Urothelium cell line (cell line): ENCODE measurements around the gene ADGRD2.

ENCODE experiments used
- DNase-seq: peaks from one replicate; pipeline ENCODE4 v3.0.0; 2011; ENCODE audit warnings: low spot score, mixed read lengths
- FAIRE-seq: peaks from 2 replicates; lab custom pipeline; 2011; peaks lifted over from hg19 to GRCh38; lab: Jason Lieb, UNC

Gene ADGRD2

DNA sequence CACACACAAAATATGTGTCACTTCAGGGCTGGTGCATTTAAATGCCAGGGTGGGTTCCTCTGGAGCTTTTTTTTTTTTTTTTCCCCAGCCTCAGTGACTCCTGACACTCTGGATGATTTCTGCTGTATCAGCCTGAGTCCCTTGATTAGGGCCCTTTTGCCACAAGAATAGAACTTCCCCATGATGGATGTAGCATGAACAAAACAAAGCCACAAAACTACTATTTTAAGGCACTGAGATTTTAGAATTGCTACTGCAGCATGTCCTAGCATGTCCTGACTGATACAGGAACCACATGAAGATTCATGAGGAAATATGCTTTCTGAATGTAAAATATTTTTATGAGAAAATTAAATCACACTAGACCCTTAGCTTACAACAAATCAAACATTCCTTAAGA is 13.9 kb upstream of the ADGRD2 start:
- no peak for FAIRE-seq
- DNase-seq, result no peak

- FAIRE-seq (no peak), DNase-seq (no peak)
These were observed 13.2 kb upstream of the ADGRD2 start for GRCh38 chr9:124437086-124437485.

- FAIRE-seq, result no peak
- DNase-seq, result no peak
These were observed 12.2 kb upstream of the ADGRD2 start for GRCh38 chr9:124438091-124438490.

- DNase-seq (no peak), FAIRE-seq (no peak)
These were observed 11.2 kb upstream of the ADGRD2 start for GRCh38 chr9:124439086-124439485.

GRCh38 chr9:124439686-124440243 is 10.5 kb upstream of the ADGRD2 start:
- no peak for DNase-seq
- no peak for FAIRE-seq

GRCh38 chr9:124440786-124441185 is 9.5 kb upstream of the ADGRD2 start:
- no peak for FAIRE-seq
- no peak for DNase-seq

DNA sequence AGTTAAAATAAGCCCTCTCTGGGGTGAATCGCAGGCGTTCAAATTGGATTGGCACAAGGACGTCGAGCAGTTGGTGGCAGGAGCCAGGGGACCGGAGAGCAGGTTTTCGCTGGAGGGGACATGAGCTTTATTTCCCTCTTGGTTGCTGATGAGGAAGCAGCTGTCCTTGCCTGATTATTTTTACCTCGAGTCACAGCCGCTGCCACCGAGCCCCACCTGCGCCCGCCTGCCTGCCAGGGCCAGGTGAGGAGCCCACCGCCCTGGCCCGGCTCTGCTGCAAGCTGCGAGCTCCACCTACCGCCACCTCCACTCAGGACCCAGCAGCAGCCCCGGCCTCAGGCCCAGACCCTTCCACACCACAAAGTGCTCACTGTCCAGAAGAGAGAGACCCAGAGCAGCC is 9.0 kb upstream of the ADGRD2 start:
- FAIRE-seq, result no peak

DNA sequence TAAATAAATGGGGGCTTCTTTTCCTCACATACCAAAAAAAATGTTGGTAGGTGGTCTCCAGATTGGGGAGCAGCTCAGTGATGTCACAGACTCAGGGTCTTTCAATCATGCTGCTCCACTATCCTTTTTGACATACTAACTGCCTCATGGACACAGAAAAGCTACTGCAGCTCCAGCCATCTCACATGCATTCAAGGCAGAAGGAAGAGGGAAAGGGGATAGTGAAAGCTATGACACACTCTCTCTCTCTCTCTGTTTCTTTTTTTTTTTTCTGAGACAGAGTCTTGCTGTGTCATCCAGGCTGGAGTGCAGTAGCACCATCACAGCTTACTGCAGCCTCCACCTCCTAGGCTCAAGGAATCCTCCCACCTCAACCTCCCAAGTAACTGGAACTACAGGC is 7.9 kb upstream of the ADGRD2 start:
- no peak for DNase-seq
- FAIRE-seq, result no peak

More for the DNA sequence above, 9.0 kb upstream of the ADGRD2 start:
- no peak for DNase-seq

GRCh38 chr9:124442826-124443225 is 7.4 kb upstream of the ADGRD2 start:
- FAIRE-seq, result no peak
- DNase-seq, result no peak

- FAIRE-seq, result no peak
- DNase-seq, result no peak
These were observed 6.6 kb upstream of the ADGRD2 start for GRCh38 chr9:124443625-124444024.

- no peak for DNase-seq
- no peak for FAIRE-seq
These were observed 6.1 kb upstream of the ADGRD2 start for GRCh38 chr9:124444166-124444565.

DNA sequence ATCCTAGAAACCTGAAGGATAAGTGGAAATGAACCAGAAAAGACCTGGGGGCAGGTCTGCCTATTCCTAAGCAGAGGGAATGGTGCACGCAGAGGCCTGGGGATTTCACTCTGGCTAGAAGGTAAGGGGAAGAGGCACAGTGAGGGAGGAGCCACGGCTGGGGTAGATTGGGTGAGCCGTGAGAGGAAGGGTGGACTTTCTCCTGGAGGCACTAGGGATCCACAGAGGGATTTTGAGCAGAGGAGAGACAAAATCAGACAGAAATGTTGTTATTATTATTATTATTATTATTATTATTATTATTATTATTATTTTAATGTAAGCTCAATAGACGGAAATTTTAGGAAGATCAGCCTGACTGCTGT is 3.0 kb upstream of the ADGRD2 start:
- no peak for DNase-seq
- no peak for FAIRE-seq

GRCh38 chr9:124448019-124448418 is 2.2 kb upstream of the ADGRD2 start:
- no peak for DNase-seq
- FAIRE-seq, result no peak

GRCh38 chr9:124449381-124450151 is 685 bp upstream of the ADGRD2 start:
- DNase-seq (no peak), FAIRE-seq (no peak)

- FAIRE-seq (no peak), DNase-seq (no peak)
These were observed 845 bp downstream of the ADGRD2 start for GRCh38 chr9:124450931-124451661.

DNA sequence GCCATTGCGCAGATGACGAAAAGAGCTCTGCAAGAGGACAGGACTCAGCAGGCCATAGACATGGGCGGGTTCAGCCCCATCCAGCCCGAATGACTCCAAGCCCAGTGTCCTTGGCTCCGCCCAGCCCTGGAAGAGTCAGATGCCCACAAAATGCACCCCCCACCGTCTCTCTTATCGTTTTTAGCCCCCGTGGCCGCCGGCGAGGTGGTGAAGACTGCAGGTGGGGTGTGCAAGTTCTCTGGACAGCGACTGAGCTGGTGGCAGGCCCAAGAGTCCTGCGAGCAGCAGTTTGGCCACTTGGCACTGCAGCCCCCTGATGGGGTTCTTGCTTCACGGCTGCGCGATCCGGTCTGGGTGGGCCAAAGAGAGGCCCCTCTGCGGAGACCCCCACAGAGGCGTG is 2.1 kb downstream of the ADGRD2 start:
- no peak for FAIRE-seq
- no peak for DNase-seq

DNA sequence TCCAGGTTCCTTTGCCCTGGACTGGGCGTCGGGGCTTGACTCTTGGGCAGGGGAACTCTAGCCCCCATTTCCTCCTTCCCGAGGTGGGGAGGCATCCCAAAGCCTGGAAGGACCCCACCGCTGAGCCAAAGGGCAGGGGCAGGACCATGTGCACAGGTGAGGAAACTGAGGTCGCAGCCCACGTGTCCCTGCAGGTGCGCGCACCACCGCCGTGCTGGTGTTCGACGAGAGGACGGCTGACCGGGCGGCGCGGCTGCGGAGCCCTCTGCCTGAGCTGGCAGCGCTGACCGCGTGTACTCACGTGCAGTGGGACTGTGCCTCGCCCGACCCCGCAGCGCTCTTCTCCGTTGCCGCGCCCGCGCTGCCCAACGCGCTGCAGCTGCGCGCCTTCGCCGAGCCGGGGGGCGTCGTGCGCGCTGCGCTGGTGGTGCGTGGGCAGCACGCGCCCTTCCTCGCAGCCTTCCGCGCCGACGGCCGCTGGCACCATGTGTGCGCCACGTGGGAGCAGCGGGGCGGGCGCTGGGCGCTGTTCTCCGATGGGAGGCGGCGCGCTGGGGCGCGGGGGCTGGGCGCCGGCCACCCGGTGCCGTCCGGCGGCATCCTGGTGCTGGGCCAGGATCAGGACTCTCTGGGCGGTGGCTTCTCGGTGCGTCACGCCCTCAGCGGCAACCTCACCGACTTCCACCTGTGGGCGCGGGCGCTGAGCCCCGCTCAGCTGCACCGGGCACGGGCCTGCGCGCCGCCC is 2.8 kb downstream of the ADGRD2 start:
- DNase-seq, result no peak
- no peak for FAIRE-seq

GRCh38 chr9:124453586-124454191 is 3.4 kb downstream of the ADGRD2 start:
- FAIRE-seq (no peak), DNase-seq (no peak)

DNA sequence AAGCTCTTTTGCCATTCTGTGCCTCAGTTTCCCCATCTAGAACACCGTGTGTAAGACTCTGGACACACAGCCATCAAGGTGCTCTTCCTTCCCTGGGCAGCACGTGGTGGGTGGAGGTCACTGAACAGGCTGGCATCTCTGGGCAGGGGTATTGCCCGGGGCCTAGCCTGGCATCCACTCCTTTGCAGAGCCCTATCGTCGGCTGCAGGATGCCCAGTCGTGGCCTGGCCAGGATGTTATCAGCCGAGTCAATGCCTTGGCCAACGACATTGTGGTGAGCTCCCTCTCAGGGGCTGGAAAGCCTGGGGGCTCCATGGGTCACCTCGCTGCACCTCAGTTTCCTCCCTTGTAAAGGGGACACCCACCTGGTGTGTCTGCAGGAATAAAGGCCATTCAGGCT is 4.0 kb downstream of the ADGRD2 start:
- DNase-seq (no peak), FAIRE-seq (no peak)

- DNase-seq (no peak), FAIRE-seq (no peak)
These were observed 4.7 kb downstream of the ADGRD2 start for GRCh38 chr9:124454791-124455443.

DNA sequence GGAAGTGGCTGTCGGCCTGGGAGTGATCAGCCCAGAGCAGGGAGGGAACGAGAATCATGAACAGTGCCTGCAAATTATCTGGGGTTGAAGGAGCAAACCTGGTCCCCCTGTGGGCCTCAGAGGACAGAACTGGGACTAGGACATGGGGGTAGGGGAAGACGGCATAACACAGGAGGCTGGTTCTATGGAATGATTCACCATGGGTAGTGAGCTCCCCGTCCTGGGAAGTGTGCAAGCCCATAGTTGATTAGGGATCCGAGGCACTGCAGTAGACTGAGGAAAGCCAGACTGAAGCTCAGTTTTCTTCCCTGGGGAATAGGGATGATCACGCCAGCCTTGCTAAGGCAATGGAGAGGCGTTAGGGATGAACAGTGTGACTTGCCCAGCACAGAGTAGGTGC is 5.6 kb downstream of the ADGRD2 start:
- DNase-seq (no peak), FAIRE-seq (no peak)
